DND-41 (cell line): ENCODE results near the gene DSCAM.

Experiments
- EZH2 ChIP-seq: IDR thresholded peaks from 3 replicates; pipeline ENCODE4 v1.6.1; 2012; ENCODE audit warnings: borderline replicate concordance, low read depth, mild to moderate bottlenecking, moderate library complexity, low read length, inconsistent platforms; ENCODE audit not compliant: severe bottlenecking
- TF ChIP-seq, protein P1 (sequence below): IDR thresholded peaks from 2 replicates; pipeline ENCODE4 v1.5.1; 2012; ENCODE audit warnings: borderline replicate concordance, low read length, moderate library complexity, mild to moderate bottlenecking; ENCODE audit not compliant: poor library complexity, severe bottlenecking; ENCODE audit errors: extremely low read depth

DNA sequence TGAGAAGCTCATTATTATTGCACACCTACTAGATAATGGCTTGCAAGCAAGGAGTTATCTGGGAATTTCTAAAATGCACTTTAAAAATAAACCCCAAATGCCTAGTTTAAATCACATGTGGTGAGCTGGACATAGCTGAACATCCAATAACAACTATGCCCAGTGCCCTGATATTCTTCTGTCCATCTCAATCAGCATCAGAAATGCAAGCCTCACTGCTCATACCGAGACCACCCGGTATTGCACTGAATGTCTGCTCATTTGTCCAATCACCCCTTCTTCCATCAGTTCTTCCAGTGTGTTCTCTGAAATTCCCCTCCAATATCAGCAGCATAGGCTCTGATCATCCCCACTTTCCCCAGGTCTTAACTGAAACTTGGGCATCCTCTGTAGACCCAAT, 383.8 kb downstream of the DSCAM start:
- TF ChIP-seq, protein P1, sequence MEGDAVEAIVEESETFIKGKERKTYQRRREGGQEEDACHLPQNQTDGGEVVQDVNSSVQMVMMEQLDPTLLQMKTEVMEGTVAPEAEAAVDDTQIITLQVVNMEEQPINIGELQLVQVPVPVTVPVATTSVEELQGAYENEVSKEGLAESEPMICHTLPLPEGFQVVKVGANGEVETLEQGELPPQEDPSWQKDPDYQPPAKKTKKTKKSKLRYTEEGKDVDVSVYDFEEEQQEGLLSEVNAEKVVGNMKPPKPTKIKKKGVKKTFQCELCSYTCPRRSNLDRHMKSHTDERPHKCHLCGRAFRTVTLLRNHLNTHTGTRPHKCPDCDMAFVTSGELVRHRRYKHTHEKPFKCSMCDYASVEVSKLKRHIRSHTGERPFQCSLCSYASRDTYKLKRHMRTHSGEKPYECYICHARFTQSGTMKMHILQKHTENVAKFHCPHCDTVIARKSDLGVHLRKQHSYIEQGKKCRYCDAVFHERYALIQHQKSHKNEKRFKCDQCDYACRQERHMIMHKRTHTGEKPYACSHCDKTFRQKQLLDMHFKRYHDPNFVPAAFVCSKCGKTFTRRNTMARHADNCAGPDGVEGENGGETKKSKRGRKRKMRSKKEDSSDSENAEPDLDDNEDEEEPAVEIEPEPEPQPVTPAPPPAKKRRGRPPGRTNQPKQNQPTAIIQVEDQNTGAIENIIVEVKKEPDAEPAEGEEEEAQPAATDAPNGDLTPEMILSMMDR: no peak
- TF ChIP-seq EZH2: no peak
